OCI-LY1 (cell line): ENCODE data around the gene CUEDC1.

ENCODE experiments used
- EZH2 ChIP-seq: fragments of 200-600 bp; sonication (generic), shearing (Covaris generic); IDR thresholded peaks from 2 replicates; pipeline ENCODE4 v1.8.0; 2017; ENCODE audit warnings: borderline replicate concordance, mixed run types, mild to moderate bottlenecking, antibody characterized with exemption, low read length, moderate library complexity, mixed read lengths
- TF ChIP-seq, protein P1 (sequence below): fragments of 200-600 bp; sonication (generic), shearing (Covaris generic); IDR thresholded peaks from 2 replicates; pipeline ENCODE4 v1.5.1; 2017; ENCODE audit warnings: mild to moderate bottlenecking, antibody characterized with exemption, low read length, moderate library complexity, mixed read lengths

GRCh38 chr17:57838857-57839570 is 116.2 kb downstream of the CUEDC1 start:
- no peak for TF ChIP-seq EZH2
- TF ChIP-seq, protein P1, sequence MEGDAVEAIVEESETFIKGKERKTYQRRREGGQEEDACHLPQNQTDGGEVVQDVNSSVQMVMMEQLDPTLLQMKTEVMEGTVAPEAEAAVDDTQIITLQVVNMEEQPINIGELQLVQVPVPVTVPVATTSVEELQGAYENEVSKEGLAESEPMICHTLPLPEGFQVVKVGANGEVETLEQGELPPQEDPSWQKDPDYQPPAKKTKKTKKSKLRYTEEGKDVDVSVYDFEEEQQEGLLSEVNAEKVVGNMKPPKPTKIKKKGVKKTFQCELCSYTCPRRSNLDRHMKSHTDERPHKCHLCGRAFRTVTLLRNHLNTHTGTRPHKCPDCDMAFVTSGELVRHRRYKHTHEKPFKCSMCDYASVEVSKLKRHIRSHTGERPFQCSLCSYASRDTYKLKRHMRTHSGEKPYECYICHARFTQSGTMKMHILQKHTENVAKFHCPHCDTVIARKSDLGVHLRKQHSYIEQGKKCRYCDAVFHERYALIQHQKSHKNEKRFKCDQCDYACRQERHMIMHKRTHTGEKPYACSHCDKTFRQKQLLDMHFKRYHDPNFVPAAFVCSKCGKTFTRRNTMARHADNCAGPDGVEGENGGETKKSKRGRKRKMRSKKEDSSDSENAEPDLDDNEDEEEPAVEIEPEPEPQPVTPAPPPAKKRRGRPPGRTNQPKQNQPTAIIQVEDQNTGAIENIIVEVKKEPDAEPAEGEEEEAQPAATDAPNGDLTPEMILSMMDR = no peak
